B cell (primary cell): ENCODE measurements around the gene CAMTA1. TPM values are rescaled to one million over a fixed set of nuclear protein-coding genes. Genes with fewer than 3 reads are reported as not detected.

ENCODE experiments used
- ATAC-seq: fragments of 200-7000 bp; cut with Tn5 transposase; one replicate; pipeline ENCODE4 v1.10.0; 2021; ENCODE audit warnings: low read depth, mild to moderate bottlenecking, moderate number of reproducible peaks, moderate library complexity
- CTCF ChIA-PET: fragments of 350-600 bp; sonication (Branson Sonifier 250); formaldehyde crosslinking; loops from one replicate; lab custom pipeline; 2021; ENCODE audit warnings: antibody characterized with exemption, inconsistent platforms; lab: Charles Lee
- POLR2A ChIA-PET: fragments of 350-600 bp; sonication (Branson Sonifier 250); formaldehyde crosslinking; loops from one replicate; lab custom pipeline; 2021; ENCODE audit warnings: antibody characterized with exemption; lab: Charles Lee
- DNase-seq: peaks from one replicate; pipeline ENCODE4 v3.0.0; 2013
- H2AFZ ChIP-seq: 2 replicates; pipeline ENCODE4 v1.6.1; 2012; ENCODE audit warnings: mild to moderate bottlenecking, low read depth, low read length; ENCODE audit not compliant: insufficient read depth, poor library complexity, severe bottlenecking
- H3K27ac ChIP-seq, 2 donors: 1 replicate in 1 of 2; 2 replicates in 1 of 2; pipeline ENCODE4 v1.5.1; 2012 to 2013; ENCODE audit warnings: low read length in 2 of 2, mild to moderate bottlenecking in 2 of 2, moderate library complexity in 1 of 2
- H3K27me3 ChIP-seq, 4 experiments: fragments of 200-600 bp in 1 of 4; sonication (generic) in 1 of 4; replicated peaks in 1 of 4; 1 replicate in 2 of 4; 2 replicates in 2 of 4; pipeline versions ENCODE4 v1.6.1 to v1.7.0; 2013 to 2016; ENCODE audit warnings: low read length in 3 of 4, mild to moderate bottlenecking in 2 of 4, mixed read lengths in 1 of 4, moderate library complexity in 1 of 4; ENCODE audit not compliant: insufficient read depth in 4 of 4, control insufficient read depth in 3 of 4; ENCODE audit errors: control extremely low read depth in 1 of 4
- H3K36me3 ChIP-seq, 2 experiments: replicated peaks in 1 of 2; 1 replicate in 1 of 2; 2 replicates in 1 of 2; pipeline versions ENCODE4 v1.6.1 to v1.7.1; 2013; ENCODE audit warnings: low read length in 1 of 2; ENCODE audit not compliant: insufficient read depth in 2 of 2, control insufficient read depth in 1 of 2; ENCODE audit errors: control extremely low read depth in 1 of 2, extremely low read depth in 1 of 2
- H3K4me1 ChIP-seq, 2 donors: fragments of 200-600 bp in 1 of 2; sonication (generic) in 1 of 2; 1 replicate in 1 of 2; 2 replicates in 1 of 2; pipeline versions ENCODE4 v1.5.1 to v1.6.1; 2013 to 2017; ENCODE audit warnings: low read length in 2 of 2; ENCODE audit not compliant: control insufficient read depth in 2 of 2, insufficient read depth in 2 of 2
- H3K4me2 ChIP-seq: replicated peaks from 2 replicates; pipeline ENCODE3; 2012; ENCODE audit warnings: mild to moderate bottlenecking, low read depth, low read length; ENCODE audit not compliant: poor library complexity, severe bottlenecking
- H3K4me3 ChIP-seq, 5 experiments: fragments of 200-600 bp in 1 of 5; sonication (generic) in 1 of 5; 1 replicate in 3 of 5; 2 replicates in 2 of 5; pipeline versions ENCODE4 v1.5.1 to v1.7.0; 2011 to 2016; ENCODE audit warnings: low read length in 4 of 5, mild to moderate bottlenecking in 4 of 5, low read depth in 2 of 5, control low read depth in 1 of 5, moderate library complexity in 1 of 5; ENCODE audit not compliant: insufficient read depth in 1 of 5; ENCODE audit errors: control extremely low read depth in 1 of 5, extremely low read depth in 1 of 5
- H3K79me2 ChIP-seq: fragments of 200-600 bp; sonication (generic); one replicate; pipeline ENCODE4 v1.6.0; 2016; ENCODE audit warnings: low read length; ENCODE audit not compliant: control insufficient read depth, insufficient read depth
- H3K9ac ChIP-seq: fragments of 200-600 bp; sonication (generic); 2 replicates; pipeline ENCODE4 v1.6.1; 2017; ENCODE audit warnings: mild to moderate bottlenecking, low read length, moderate library complexity
- H3K9me3 ChIP-seq, 3 donors: one replicate each; pipeline versions ENCODE4 v1.6.1 to v1.7.1; 2013; ENCODE audit warnings: low read length in 2 of 3; ENCODE audit not compliant: control insufficient read depth in 2 of 3, insufficient read depth in 1 of 3; ENCODE audit errors: control extremely low read depth in 1 of 3
- H4K20me1 ChIP-seq: 2 replicates; pipeline ENCODE4 v1.6.0; 2012; ENCODE audit warnings: mild to moderate bottlenecking, low read length; ENCODE audit not compliant: insufficient read depth, control insufficient read depth, poor library complexity, severe bottlenecking
- H3K27ac Mint-ChIP-seq: one replicate; pipeline ENCODE4 v1.8.0; 2021; ENCODE audit warnings: mixed read lengths
- H3K27me3 Mint-ChIP-seq: one replicate; pipeline ENCODE4 v1.8.0; 2021; ENCODE audit warnings: mixed read lengths
- H3K4me1 Mint-ChIP-seq: one replicate; pipeline ENCODE4 v1.8.0; 2021; ENCODE audit warnings: mixed read lengths
- H3K4me3 Mint-ChIP-seq: one replicate; pipeline ENCODE4 v1.8.0; 2021; ENCODE audit warnings: mixed read lengths
- H3K9me3 Mint-ChIP-seq: one replicate; pipeline ENCODE4 v1.8.0; 2022; ENCODE audit warnings: mixed read lengths; ENCODE audit not compliant: insufficient read depth
- CTCF ChIP-seq: fragments of 200-600 bp; IDR thresholded peaks from one replicate; pipeline ENCODE4 v1.8.0; 2022; ENCODE audit warnings: antibody characterized with exemption, mild to moderate bottlenecking
- EZH2 ChIP-seq: IDR thresholded peaks from 2 replicates; pipeline ENCODE4 v1.6.1; 2012; ENCODE audit warnings: borderline replicate concordance, low read depth, mild to moderate bottlenecking, moderate library complexity, low read length; ENCODE audit not compliant: insufficient read depth, poor library complexity, severe bottlenecking
- WGBS: methylation state at CpG from one replicate; pipeline ENCODE4 v1.1.5; 2013; ENCODE audit warnings: missing lambda C conversion rate; ENCODE audit not compliant: insufficient coverage; 5-methylcytosine and 5-hydroxymethylcytosine counted together
- intact Hi-C: fragments of 100-400 bp; cut with micrococcal nuclease; formaldehyde crosslinking; loops from one replicate; pipeline ENCODE4 v1.10.0; 2022
- polyA plus RNA-seq: library from polyadenylated mRNA; depleted of rRNA; stranded (reverse); fragments of >200 nt; gene quantifications from 2 replicates; pipeline ENCODE4 v1.2.3, GENCODE V29; 2012
- total RNA-seq, 2 donors: library from RNA; stranded (reverse); fragments of 120-200 nt in 1 of 2; gene quantifications; 1 replicate in 1 of 2; 2 replicates in 1 of 2; pipeline versions ENCODE4 v1.2.3 to v1.2.4, GENCODE V29; 2013 to 2022

Gene CAMTA1
- total and polyA plus RNA-seq, 2 donors (not counting 1 experiment from before 2014, with no cell fraction given), result 42.2 to 45.7 TPM

GRCh38 chr1:7528386-7529198 is 743.3 kb downstream of the CAMTA1 start:
- DNase-seq (no peak), ATAC-seq (no peak)
- Histone ChIP-seq H3K4me1 (no peaks in the 10 kb centered on the region), H3K79me2 (no peaks in the 10 kb centered on the region), H3K4me2 (no peak overlapping the region), H3K9me3 (no peaks in the 10 kb centered on the region), H3K9ac (no peak overlapping the region), H2AFZ (no peak overlapping the region), H4K20me1 (no peaks in the 10 kb centered on the region), H3K36me3 (no peaks in the 10 kb centered on the region), H3K27me3 (no peaks in the 10 kb centered on the region), H3K27ac (no peak overlapping the region), H3K4me3 (no peak overlapping the region)
- intact Hi-C loops, result no loop called here
- H3K27me3 Mint-ChIP-seq, result peaks cover 6% of the 10 kb centered on the region
- ChIA-PET CTCF (interaction anchor here (1.5 kb wide), 1 partner anchor 33 kb away, joined by 3 read pairs; no protein-coding TSS in a partner anchor), POLR2A (no interaction called here)
- H3K27ac Mint-ChIP-seq, result no peak overlapping the region
- WGBS, result 89% methylated on average over 6 of the region's 6 CpGs
- H3K4me3 Mint-ChIP-seq, result no peak overlapping the region
- no peak for TF ChIP-seq CTCF
- no peak for TF ChIP-seq EZH2
- no peaks in the 10 kb centered on the region for H3K9me3 Mint-ChIP-seq
- H3K4me1 Mint-ChIP-seq, result no peaks in the 10 kb centered on the region

GRCh38 chr1:7529917-7530316 is 744.7 kb downstream of the CAMTA1 start:
- intact Hi-C loops, result no loop called here
- no peak for TF ChIP-seq EZH2
- no peak for TF ChIP-seq CTCF

More at GRCh38 chr1:7529917-7530316, 744.7 kb downstream of the CAMTA1 start:
- H2AFZ ChIP-seq, result no peak overlapping the region
- H3K79me2 ChIP-seq, result no peaks in the 10 kb centered on the region
- no peaks in the 10 kb centered on the region for H3K36me3 ChIP-seq
- no peak overlapping the region for H3K4me3 ChIP-seq
- H3K4me1 ChIP-seq, result no peaks in the 10 kb centered on the region
- H3K9ac ChIP-seq, result no peak overlapping the region
- no peak overlapping the region for H3K4me2 ChIP-seq
- 61% methylated on average over 4 of the region's 7 CpGs for WGBS
- DNase-seq (no peak), ATAC-seq (no peak)
- Mint-ChIP-seq H3K4me1 (no peaks in the 10 kb centered on the region), H3K27me3 (peaks cover 6% of the 10 kb centered on the region), H3K27ac (no peak overlapping the region), H3K9me3 (no peaks in the 10 kb centered on the region), H3K4me3 (no peak overlapping the region)
- no peaks in the 10 kb centered on the region for H3K9me3 ChIP-seq
- no peaks in the 10 kb centered on the region for H4K20me1 ChIP-seq
- POLR2A ChIA-PET, result no interaction called here
- CTCF ChIA-PET, result no interaction called here
- H3K27me3 ChIP-seq, result no peaks in the 10 kb centered on the region
- no peak overlapping the region for H3K27ac ChIP-seq
